Limb (tissue), 2 donors: ENCODE measurements around the gene MLKL.
A peak's percentile ranks its signal among the peaks of the same experiment; 100 is the strongest.
"Not testable (repeated sequence)": the region's sequence is repeated elsewhere in the genome, so short reads cannot be mapped to it uniquely, and the experiment has no call there.

Experiments used
- DNase-seq, 2 donors: peaks; one replicate each; pipeline ENCODE4 v3.0.0-alpha.2; 2016; ENCODE audit errors: extremely low spot score in 2 of 2

Gene MLKL

DNA sequence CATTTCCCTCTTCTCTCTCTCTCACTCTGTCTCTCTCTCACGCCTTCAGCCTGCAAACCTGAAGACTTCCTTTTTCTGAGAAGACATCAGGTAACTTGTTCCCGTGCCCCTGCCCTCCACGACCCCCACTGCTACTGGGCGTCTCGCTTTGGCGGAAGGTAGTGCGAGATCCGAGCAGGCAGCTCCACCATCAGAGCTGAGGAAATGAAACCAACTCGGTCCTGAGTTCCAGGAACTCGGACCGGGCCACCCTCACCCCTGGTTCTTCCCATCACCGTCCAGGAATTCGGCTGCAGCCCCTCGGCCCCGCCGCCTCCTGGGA lies 585 bp downstream of the MLKL start:
- no peak for DNase-seq

GRCh38 chr16:74699666-74700065 lies 996 bp downstream of the MLKL start:
- DNase-seq, result no peak

- DNase-seq, result no peak
These were observed 2.4 kb downstream of the MLKL start for GRCh38 chr16:74698222-74698621.

DNA sequence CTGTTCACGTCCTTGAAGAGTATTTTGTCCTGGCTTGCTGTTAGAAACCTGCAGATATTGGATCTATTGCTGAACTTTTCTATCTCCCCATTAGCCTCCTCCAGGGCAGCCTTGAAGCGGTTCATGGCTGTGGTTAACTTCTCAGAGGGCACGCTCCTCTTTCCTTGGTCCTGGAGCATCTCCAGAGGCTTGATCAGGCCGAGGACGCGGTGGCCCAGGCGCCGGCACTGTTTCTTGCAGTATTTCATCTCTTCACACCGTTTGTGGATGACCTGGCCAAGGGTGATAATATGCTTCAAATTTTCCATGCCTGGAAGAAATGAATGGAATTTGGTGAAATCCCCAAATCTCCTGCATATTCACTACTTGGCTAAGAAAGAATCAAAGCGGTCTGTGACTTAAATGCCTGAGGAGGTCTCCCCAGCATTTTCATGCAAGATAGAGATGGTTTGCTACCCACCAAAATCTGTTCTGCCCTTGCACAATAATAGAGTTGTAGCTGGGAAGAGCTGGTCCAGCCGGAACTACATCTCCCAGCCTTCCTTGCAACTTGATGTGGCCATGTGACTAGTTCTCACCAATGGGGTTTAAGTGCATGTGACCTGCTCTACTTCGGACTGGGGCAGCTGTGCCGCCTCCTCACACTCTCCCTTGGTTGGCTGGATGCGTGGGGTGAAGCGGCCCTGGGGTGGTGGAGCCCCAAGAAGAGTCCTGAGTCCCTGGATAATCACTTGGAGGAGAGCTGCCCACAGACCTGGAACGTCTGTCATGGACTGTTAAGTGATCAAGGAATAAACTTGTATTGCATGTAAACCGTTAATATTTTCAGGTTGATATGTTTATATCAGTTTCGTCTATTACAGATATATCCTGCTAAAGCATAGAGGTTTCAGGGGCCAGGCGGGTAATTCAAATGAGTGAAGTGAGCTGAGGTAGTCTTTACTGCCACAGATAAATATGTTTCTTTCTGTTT lies 4.9 kb downstream of the MLKL start:
- peak; percentile 77 to 82 for DNase-seq

DNA sequence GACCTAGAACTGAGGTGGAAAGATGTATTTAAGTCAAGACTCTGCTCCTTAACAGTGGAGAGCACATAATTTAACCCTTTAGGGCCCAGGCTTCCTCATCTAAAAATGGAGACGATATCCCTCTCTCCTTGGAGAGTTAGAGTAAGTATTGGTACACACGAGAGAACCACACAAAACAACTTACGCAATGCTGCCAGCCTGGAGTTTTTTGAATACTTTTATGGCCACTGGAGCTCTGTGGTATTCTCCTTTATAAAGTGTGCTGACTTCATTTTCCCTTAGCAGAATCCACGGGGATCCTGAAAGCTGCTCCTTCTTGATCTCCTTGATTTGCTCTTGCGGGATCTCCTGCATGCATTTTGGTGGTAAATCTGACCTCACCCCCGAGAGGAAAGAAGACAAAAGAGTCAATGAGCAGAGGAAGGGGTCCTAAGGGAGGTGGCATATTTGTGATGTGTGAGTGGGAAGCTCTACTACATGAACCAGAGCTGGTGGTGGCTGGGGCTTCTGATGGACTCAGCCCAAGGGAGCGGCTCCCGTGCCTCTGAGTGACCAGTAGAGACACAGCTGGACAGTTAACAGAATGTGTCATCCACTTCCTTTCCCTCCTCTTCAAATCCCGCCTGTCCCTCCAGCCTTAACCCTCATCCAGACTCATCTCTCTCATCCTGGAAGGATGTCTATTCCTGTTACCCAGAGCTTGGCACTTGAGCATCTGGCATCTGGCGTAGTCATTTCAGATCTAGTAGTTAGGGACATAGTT lies 9.4 kb downstream of the MLKL start:
- no peak for DNase-seq

- DNase-seq, result no peak
These were observed 18.1 kb downstream of the MLKL start for GRCh38 chr16:74682556-74682955.

DNA sequence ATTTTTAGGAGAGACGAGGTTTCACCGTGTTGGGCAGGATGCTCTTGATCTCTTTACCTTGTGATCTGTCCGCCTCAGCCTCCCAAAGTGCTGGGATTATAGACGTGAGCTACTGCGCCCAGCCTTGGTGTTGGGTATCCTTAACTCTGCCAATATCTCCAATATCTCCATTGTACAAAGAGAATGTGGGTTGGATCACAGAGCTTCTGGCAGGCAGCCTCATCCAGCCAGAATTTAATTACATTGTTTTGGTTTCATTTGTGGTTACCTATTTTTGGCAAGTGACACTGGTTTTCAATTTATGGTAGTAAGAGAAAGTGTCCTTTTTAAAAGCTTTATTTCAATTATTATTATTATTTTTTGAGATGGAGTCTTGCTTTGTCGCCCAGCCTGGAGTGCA lies 20.0 kb downstream of the MLKL start:
- DNase-seq, result no peak

GRCh38 chr16:74679983-74680382 lies 20.7 kb downstream of the MLKL start:
- no peak for DNase-seq

- no peak for DNase-seq
These were observed 22.8 kb downstream of the MLKL start for GRCh38 chr16:74677868-74678267.

- DNase-seq, result no peak
These were observed 26.8 kb downstream of the MLKL start for GRCh38 chr16:74673876-74674275.

DNA sequence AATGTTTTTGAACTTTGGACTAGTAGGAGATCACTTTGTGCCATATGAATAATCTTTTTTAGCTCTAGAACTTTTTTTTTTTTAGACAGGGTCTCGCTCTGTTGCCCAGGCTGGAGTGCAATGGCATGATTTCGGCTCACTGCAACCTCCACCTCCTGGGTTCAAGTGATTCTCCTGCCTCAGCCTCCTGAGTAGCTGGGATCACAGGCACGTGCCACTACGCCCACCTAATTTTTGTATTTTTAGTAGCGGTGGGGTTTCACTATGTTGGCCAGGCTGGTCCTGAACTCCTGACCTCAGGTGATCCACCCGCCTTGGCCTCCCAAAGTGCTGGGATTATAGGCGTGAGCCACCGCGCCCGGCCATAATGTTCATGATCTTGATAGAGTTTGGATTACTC lies 31.8 kb downstream of the MLKL start:
- DNase-seq, result not testable (repeated sequence)

DNA sequence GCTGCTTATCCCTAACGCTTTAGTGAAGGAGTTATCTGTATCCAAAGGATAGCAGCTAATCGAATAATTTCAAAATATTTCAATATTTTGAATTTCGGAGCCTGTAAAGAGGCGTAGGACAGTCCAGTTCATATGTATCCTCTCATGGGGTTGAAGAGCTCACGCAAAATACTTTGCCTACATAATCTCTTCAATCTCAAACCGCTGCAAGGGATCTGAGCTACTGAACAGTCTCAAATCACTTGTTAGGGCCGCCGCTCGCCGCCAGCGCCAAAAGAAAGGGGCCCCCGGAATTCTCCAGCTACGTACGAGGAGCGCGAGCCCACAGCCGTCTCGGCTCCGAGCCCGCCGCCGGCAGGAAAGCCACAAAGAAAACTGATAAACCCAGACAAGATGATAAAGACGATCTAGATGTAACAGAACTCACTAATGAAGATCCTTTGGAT lies 33.4 kb downstream of the MLKL start:
- DNase-seq, result peak in 1 of 2 donors; percentile 58

DNA sequence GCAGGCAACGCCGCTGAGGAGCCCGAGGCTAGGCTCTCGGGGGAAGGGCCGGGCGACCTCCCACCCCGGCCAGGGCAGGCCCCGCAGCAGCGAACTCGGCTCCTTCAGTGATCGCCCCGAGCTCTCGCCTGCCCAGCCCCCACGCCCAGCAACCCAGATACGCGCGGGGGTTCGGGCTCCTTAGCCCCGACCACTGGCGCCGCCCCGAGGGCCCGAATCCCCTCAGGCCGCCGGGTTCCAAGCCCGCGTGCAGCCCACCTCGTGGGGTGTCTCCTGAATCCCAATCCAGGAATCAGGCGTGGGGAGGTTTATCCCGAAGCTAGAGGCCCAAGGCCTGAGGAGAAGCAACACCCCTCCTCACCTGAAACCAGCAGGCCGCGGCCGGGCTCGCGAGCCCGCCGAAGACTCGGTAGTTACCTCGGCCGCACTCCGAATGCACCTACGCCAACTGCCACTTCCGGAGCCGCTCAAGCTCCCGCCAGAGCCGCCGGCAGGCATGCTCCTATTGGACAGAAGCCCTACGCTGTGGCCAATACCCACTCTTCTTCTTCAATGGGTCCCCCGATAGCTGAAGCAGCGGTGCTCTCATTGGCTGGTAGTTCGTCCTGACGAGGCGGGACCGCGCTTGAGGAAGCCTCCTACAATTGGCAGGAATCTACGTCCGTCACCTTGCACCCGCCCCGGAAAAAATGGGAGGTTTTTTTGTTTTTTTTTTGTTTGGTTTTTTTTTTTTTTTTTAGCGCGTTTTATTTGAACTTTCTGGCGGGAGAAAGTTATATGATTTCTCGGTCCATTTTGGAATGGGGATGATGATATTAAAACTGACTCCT lies 34.0 kb downstream of the MLKL start, which contains the start of gene RFWD3:
Gene RFWD3, minus strand, starts transcription at position 453 of the 830 bp plus-strand sequence. CDS start 5,428 bp downstream, outside the sequence.
- DNase-seq, result peak; percentile 95 to 98

GRCh38 chr16:74666010-74666421 lies 34.6 kb downstream of the MLKL start:
- no peak for DNase-seq

GRCh38 chr16:74661064-74661463 lies 39.6 kb downstream of the MLKL start:
- no peak for DNase-seq

- no peak for DNase-seq
These were observed 40.3 kb downstream of the MLKL start for GRCh38 chr16:74660383-74660782.

GRCh38 chr16:74659041-74659440 lies 41.6 kb downstream of the MLKL start:
- no peak for DNase-seq

DNA sequence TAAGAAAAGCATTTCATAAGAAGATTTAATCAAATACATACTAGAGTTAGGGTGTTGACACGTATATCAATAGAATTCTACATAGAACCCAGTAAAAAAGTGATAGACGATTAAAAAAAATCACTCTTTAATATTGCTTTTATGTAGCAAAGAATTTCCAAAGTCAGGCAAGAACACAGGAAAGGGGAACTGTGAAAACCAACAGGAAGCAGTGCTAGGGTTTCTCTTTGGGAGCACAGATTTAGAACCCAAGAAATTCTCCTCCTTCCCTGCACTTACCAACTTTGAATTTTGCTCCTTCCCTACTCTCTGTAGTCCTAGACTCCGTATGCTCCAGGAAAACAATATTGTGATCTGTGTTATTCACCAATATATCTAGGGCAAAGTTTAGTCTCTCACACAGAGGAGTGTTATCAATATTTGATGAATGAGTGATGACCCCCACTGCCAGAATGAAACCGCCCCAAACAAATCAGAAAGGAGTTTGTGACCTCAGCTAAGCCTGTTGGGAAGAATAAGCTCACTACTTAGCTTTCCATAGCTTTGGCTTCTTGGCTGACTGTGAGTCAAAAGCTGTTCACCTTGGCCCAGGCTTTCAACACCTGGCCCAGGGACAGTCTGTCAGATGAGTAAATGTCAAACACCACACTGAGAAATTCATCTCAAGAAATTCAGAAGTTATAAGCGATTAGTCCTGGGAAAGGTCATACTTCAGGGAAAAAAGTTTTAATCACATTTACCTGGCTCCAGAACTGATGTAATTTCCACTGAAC lies 42.6 kb downstream of the MLKL start:
- DNase-seq, result no peak

DNA sequence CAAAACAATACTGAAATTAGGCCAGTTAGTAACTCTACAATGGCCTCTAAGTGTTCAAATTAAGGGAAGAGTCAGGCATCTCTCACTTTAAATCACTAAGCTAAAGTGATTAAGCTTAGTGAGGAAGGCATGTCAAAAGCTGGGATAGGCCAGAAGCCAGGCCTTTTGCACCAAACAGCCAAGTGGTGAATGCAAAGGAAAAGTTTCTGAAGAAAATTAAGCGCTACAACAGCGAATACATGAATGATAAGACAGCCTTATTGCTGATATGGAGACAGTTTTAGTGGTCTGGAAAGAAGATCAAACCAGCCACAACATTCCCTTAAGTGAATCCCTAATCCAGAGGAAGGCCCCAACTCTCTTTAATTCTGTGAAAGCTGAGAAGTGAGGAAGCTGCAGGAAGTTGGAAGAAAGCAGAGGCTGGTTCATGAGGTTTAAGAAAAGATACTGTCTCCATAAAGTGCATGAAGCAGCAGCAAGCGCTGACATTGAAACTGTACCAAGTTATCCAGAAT lies 46.1 kb downstream of the MLKL start:
- DNase-seq, result no peak

DNA sequence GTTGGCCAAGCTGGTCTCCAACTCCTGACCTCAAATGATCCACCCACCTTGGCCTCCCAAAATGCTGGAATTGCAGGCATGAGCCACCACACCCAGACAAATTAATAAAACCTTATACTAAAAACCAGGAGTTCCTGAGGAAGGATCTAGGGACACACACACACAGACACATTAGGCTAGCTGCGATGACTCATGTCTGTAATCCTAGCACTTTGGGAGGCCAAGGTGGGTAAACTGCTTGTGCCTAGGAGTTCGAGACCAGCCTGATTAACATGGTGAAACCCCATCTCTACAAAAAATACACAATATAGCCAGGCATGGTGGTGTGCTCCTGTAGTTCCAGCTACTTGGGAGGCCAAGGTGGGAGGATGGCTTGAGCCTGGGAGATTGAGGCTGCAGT lies 47.8 kb downstream of the MLKL start:
- DNase-seq, result not testable (repeated sequence)

DNA sequence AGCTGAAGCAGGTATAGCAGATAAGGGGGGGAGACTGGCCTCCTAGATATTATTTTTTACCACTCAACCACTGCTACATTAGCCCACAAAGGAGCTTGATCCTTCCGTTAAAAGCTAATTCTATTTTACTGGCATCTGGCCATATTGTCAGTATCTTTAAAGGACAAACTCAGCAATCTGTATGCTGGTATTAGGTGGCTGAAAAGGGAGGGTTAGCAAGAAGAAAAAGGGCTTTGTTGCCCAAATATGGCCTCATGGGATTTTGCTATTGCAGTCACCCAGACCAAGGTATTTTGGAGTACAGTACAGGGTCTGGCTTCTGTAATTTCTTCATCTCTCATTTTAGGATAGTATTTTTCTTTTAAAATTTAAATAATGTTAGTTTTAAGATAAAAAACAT lies 48.4 kb downstream of the MLKL start:
- DNase-seq, result no peak
